GM12874 (cell line): ENCODE results near the gene KLHL30.

Source experiments
- TF ChIP-seq, protein P1 (sequence below): IDR thresholded peaks from 2 replicates; pipeline ENCODE4 v1.5.1; 2011; ENCODE audit warnings: low read depth, mild to moderate bottlenecking, control low read depth, low read length, moderate library complexity; ENCODE audit not compliant: insufficient read depth

Gene KLHL30

GRCh38 chr2:238113611-238114010 lies 24.9 kb upstream of the KLHL30 start:
- TF ChIP-seq, protein P1, sequence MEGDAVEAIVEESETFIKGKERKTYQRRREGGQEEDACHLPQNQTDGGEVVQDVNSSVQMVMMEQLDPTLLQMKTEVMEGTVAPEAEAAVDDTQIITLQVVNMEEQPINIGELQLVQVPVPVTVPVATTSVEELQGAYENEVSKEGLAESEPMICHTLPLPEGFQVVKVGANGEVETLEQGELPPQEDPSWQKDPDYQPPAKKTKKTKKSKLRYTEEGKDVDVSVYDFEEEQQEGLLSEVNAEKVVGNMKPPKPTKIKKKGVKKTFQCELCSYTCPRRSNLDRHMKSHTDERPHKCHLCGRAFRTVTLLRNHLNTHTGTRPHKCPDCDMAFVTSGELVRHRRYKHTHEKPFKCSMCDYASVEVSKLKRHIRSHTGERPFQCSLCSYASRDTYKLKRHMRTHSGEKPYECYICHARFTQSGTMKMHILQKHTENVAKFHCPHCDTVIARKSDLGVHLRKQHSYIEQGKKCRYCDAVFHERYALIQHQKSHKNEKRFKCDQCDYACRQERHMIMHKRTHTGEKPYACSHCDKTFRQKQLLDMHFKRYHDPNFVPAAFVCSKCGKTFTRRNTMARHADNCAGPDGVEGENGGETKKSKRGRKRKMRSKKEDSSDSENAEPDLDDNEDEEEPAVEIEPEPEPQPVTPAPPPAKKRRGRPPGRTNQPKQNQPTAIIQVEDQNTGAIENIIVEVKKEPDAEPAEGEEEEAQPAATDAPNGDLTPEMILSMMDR = no peak

- TF ChIP-seq, protein P1 = no peak
Observed at GRCh38 chr2:238114331-238114841, 24.1 kb upstream of the KLHL30 start.

DNA sequence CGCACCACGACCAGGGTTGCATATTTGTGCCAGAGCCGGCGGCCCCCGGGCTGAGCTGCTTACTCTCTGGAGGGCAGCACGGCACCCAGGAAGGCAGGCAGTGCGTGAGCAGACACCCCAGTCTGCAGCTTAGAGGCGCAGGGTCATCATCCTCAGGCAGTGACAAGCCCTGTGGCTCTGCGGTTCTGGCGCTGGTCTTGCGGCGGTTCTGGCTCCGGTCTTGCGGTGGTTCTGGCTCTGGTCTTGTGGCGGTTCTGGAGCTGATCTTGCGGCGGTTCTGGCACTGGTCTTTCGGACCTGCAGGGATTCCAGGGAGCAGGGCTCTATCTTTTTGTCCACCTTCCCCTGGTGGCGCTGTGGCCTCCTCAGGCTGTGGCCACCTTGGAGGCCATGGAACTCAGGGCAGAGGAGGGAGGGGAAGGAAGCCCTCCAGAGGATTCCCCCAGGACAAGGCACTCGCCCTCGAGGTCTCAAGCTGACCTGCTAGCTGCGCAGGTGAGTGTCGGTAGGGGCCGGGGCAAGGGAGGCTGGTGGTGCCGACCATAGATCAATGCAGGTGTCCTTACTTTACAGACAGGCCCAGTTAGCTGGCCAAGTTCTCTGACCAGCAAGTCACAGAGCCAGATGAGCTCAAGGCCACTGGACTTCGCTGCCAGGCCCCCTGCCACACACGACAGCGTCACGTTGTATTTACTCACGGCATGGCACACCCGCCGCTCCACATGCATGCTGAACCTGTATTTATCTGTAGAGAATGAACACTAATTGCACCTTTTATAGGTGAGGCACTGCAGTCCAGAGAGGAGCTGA lies 23.4 kb upstream of the KLHL30 start:
- TF ChIP-seq, protein P1 = no peak

DNA sequence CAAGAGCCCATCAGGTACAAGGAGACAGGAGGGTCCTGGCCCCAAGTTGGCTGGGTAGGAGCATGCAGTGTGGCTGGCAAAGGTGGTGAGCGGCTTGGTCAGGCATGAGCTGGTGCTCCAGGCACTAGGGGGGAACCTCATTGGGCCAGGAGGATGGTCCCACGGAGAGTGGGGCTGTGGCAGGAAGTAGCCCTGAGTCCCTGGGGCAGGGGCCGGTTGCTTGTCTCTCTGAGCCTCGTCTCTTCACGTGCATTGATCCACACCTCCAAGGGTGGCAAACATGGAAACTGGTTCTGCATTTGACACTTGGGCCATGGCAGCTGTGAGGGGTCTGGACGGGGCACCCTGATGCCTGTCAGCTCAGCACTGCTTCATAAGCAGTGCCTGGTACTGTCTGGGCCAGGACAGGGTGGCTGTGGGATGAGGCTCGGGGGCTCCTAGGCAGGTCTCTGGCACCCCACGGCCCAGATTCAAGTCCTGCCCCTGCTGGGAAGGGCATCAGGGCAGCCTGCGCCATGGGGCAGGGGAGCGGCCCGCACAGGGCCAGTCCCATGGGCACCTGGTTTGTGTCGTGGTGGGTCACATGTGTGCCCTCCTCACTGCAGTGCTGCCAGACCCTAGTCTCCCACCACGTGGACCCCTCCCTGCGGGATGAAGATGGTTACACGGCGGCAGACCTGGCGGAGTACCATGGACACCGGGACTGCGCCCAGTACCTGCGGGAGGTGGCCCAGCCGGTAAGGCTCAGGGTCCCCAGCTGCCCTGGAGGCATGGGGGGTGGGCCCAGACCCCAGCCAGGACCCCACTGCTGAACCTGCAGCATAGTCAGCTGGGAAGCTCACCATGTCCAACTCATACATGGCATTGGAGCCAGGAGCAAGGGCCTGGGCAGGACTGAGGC lies 21.9 kb upstream of the KLHL30 start:
- TF ChIP-seq, protein P1 = no peak

DNA sequence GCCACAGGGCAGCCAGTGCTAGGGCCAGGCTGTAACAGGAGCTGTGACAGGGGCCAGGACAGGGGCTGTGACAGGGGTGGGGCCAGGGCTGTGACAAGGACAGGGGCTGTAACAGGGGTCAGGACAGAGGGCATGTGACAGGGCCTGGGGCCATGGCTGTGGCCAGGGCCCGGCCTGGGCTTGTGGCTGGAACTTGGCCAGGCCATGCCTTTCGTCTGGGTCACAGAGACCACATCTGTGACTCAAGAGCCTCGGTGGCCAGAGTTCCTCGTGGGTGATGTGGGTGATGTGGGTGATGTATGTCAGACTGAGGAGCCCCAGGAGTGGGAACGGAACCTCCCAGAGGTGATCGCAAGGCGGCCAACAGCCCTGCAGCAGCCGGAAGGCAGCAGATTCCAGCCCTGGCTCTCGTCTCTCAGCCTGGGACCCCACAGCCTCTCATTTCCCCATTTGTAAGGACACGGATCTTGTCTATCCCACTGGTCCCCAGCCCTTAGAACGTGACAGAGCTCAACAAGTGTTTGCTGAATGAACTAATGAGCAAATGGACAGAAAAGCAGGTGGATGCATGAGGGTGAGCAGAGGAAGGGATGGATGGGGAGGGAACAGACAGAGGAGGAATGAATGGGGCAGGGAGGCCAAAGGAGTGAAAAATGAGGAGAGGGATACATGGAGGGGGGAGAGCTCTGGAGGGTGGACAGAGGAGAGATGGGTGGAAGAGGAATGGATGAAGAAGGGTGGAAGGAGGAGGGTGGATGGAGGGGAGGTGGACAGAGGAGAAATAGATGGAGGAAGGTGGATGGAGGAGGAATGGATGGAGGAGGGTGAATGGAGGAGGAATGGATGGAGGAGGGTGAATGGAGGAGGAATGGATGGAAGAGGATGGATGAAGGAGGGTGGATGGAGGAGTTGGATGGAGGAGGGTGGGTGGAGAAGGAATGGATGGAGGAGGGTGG lies 21.0 kb upstream of the KLHL30 start:
- TF ChIP-seq, protein P1 = no peak

- TF ChIP-seq, protein P1 = no peak
Observed at GRCh38 chr2:238119756-238120462, 18.6 kb upstream of the KLHL30 start.
